WTC11 (cell line): ENCODE measurements around the gene CRTAP. TPM values are rescaled to one million over a fixed set of nuclear protein-coding genes. Genes with fewer than 3 reads are reported as not detected.

Experiments used
- ATAC-seq: fragments of 200-7000 bp; cut with Tn5 transposase; 2 replicates; pipeline ENCODE4 v1.10.0; 2021; ENCODE audit warnings: mild to moderate bottlenecking, moderate library complexity
- CTCF ChIA-PET: fragments of 300-600 bp; sonication (Branson Sonifier 250); formaldehyde crosslinking; loops from one replicate; lab custom pipeline; 2021; ENCODE audit warnings: antibody characterized with exemption; lab: Charles Lee
- POLR2A ChIA-PET: fragments of 350-600 bp; sonication (Branson Sonifier 250); formaldehyde crosslinking; loops from one replicate; lab custom pipeline; 2021; ENCODE audit warnings: antibody characterized with exemption; lab: Charles Lee
- DNase-seq: peaks from one replicate; pipeline ENCODE4 v3.0.0; 2021; ENCODE audit warnings: low spot score
- H3K27ac Mint-ChIP-seq: 2 replicates; pipeline ENCODE4 v1.8.0; 2021; ENCODE audit warnings: mixed read lengths
- H3K27me3 Mint-ChIP-seq: 2 replicates; pipeline ENCODE4 v1.8.0; 2021; ENCODE audit warnings: low read depth, mild to moderate bottlenecking, moderate library complexity, mixed read lengths
- H3K36me3 Mint-ChIP-seq: 2 replicates; pipeline ENCODE4 v1.8.0; 2021; ENCODE audit warnings: mixed read lengths
- H3K4me1 Mint-ChIP-seq: 2 replicates; pipeline ENCODE4 v1.8.0; 2022; ENCODE audit warnings: mixed read lengths
- H3K4me3 Mint-ChIP-seq: 2 replicates; pipeline ENCODE4 v1.8.0; 2021; ENCODE audit warnings: mild to moderate bottlenecking, moderate library complexity, mixed read lengths
- H3K9me3 Mint-ChIP-seq: 2 replicates; pipeline ENCODE4 v1.8.0; 2021; ENCODE audit warnings: mixed read lengths
- ATF1 ChIP-seq: sonication (generic); formaldehyde crosslinking; IDR thresholded peaks from 2 replicates; pipeline ENCODE4 v1.8.1; 2023; ENCODE audit warnings: mild to moderate bottlenecking, moderate library complexity, missing genetic modification reagents
- CREM ChIP-seq: sonication (generic); formaldehyde crosslinking; IDR thresholded peaks from 2 replicates; pipeline ENCODE4 v1.8.1; 2022; ENCODE audit warnings: mild to moderate bottlenecking, missing genetic modification reagents, moderate library complexity
- ESRRA ChIP-seq: sonication (generic); formaldehyde crosslinking; IDR thresholded peaks from 2 replicates; pipeline ENCODE4 v1.8.1; 2022; ENCODE audit warnings: mild to moderate bottlenecking, missing genetic modification reagents, borderline replicate concordance
- ETV6 ChIP-seq: sonication (generic); formaldehyde crosslinking; IDR thresholded peaks from 2 replicates; pipeline ENCODE4 v1.8.1; 2022; ENCODE audit warnings: mild to moderate bottlenecking, missing genetic modification reagents
- GRHL2 ChIP-seq: fragments of 250-450 bp; sonication (Bioruptor Pico); IDR thresholded peaks from 2 replicates; pipeline ENCODE4 v1.8.0; 2022; ENCODE audit warnings: mild to moderate bottlenecking, moderate library complexity; ENCODE audit not compliant: insufficient replicate concordance, severe bottlenecking
- IRF2 ChIP-seq: sonication (generic); formaldehyde crosslinking; IDR thresholded peaks from 2 replicates; pipeline ENCODE4 v1.8.0; 2022; ENCODE audit warnings: low read depth, missing genetic modification reagents, borderline replicate concordance
- JUN ChIP-seq: sonication (generic); formaldehyde crosslinking; IDR thresholded peaks from 2 replicates; pipeline ENCODE4 v1.8.0; 2023; ENCODE audit warnings: mild to moderate bottlenecking, missing genetic modification reagents
- MXD4 ChIP-seq: fragments of 250-450 bp; sonication (Bioruptor Pico); IDR thresholded peaks from 2 replicates; pipeline ENCODE4 v1.8.0; 2021; ENCODE audit warnings: mild to moderate bottlenecking, moderate library complexity, borderline replicate concordance
- NFATC4 ChIP-seq: fragments of 250-450 bp; sonication (Bioruptor Pico); IDR thresholded peaks from 2 replicates; pipeline ENCODE4 v1.9.0; 2021; ENCODE audit warnings: mild to moderate bottlenecking
- NR1H2 ChIP-seq: sonication (generic); formaldehyde crosslinking; IDR thresholded peaks from 2 replicates; pipeline ENCODE4 v1.9.0; 2021; ENCODE audit warnings: mild to moderate bottlenecking, moderate library complexity, missing genetic modification reagents
- OVOL2 ChIP-seq: fragments of 250-450 bp; sonication (Bioruptor Pico); IDR thresholded peaks from 2 replicates; pipeline ENCODE4 v1.9.0; 2021; ENCODE audit warnings: mild to moderate bottlenecking, borderline replicate concordance
- SOX15 ChIP-seq: fragments of 250-450 bp; sonication (Bioruptor Pico); IDR thresholded peaks from 2 replicates; pipeline ENCODE4 v1.9.0; 2021; ENCODE audit warnings: mild to moderate bottlenecking
- TCF7 ChIP-seq: sonication (generic); formaldehyde crosslinking; IDR thresholded peaks from 2 replicates; pipeline ENCODE4 v1.8.0; 2022; ENCODE audit warnings: mild to moderate bottlenecking, low read depth, missing genetic modification reagents, moderate library complexity
- TP53 ChIP-seq: sonication (generic); formaldehyde crosslinking; IDR thresholded peaks from 2 replicates; pipeline ENCODE4 v1.8.1; 2023; ENCODE audit warnings: mild to moderate bottlenecking, missing genetic modification reagents
- ZBTB21 ChIP-seq: sonication (generic); formaldehyde crosslinking; IDR thresholded peaks from 2 replicates; pipeline ENCODE4 v1.8.1; 2023; ENCODE audit warnings: mild to moderate bottlenecking, missing genetic modification reagents, borderline replicate concordance
- ZNF138 ChIP-seq: sonication (generic); formaldehyde crosslinking; conservative IDR thresholded peaks from 2 replicates; pipeline ENCODE4 v1.8.1; 2022; ENCODE audit warnings: mild to moderate bottlenecking, moderate library complexity, missing genetic modification reagents
- ZNF263 ChIP-seq: sonication (generic); formaldehyde crosslinking; IDR thresholded peaks from 2 replicates; pipeline ENCODE4 v1.8.1; 2022; ENCODE audit warnings: low read depth, mild to moderate bottlenecking, moderate library complexity, missing genetic modification reagents
- ZNF317 ChIP-seq: sonication (generic); formaldehyde crosslinking; IDR thresholded peaks from 2 replicates; pipeline ENCODE4 v1.8.1; 2023; ENCODE audit warnings: low read depth, mild to moderate bottlenecking, moderate library complexity, missing genetic modification reagents, borderline replicate concordance
- ZNF423 ChIP-seq: fragments of 250-450 bp; sonication (Bioruptor Pico); IDR thresholded peaks from 2 replicates; pipeline ENCODE4 v2.1.2; 2022; ENCODE audit warnings: mild to moderate bottlenecking, moderate library complexity
- ZNF671 ChIP-seq: fragments of 250-450 bp; sonication (Bioruptor Pico); IDR thresholded peaks from 2 replicates; pipeline ENCODE4 v1.8.0; 2021; ENCODE audit warnings: mild to moderate bottlenecking
- total RNA-seq: library from RNA; stranded (reverse); gene quantifications from 3 replicates; pipeline ENCODE4 v1.2.3, GENCODE V29; 2021
- TF ChIP-seq, protein P1 (sequence below): sonication (generic); formaldehyde crosslinking; IDR thresholded peaks from 2 replicates; pipeline ENCODE4 v1.8.0; 2022; ENCODE audit warnings: mild to moderate bottlenecking, missing genetic modification reagents
- TF ChIP-seq, protein P2 (sequence below): sonication (generic); formaldehyde crosslinking; IDR thresholded peaks from 2 replicates; pipeline ENCODE4 v1.8.0; 2022; ENCODE audit warnings: mild to moderate bottlenecking, missing genetic modification reagents
- TF ChIP-seq, protein P3 (sequence below): sonication (generic); formaldehyde crosslinking; IDR thresholded peaks from 2 replicates; pipeline ENCODE4 v1.8.1; 2022; ENCODE audit warnings: missing genetic modification reagents, borderline replicate concordance
- TF ChIP-seq, protein P4 (sequence below): sonication (generic); formaldehyde crosslinking; IDR thresholded peaks from 2 replicates; pipeline ENCODE4 v1.8.1; 2023; ENCODE audit warnings: mild to moderate bottlenecking, missing genetic modification reagents

CRTAP gene
- total RNA-seq, 1 experiment from 2014 or later: 156 TPM

DNA sequence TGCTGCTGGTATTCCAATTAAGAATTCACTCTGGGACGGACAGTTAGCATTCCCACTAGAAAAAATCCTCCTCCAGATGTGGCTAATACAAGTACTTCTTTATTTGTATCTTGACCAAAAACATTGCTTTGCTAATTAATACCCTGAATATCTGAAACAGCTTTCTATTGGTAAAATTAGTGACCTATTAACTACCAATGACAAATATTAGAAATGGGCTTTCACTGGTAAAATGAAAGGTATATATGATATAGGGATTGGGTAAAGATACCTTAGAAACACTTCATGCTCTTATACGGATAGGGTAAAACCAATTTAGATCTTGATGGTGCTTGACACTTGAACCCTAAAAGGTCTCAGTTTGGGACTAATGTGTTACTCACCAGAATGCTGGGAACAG is 52.3 kb downstream of the CRTAP start:
- Mint-ChIP-seq H3K9me3 (no peaks in the 10 kb centered on the region), H3K4me3 (no peak overlapping the region), H3K4me1 (no peaks in the 10 kb centered on the region), H3K27me3 (no peaks in the 10 kb centered on the region), H3K36me3 (no peaks in the 10 kb centered on the region), H3K27ac (no peak overlapping the region)
- no peak for TF ChIP-seq ZNF317 (CRISPR knock-in tag)
- TF ChIP-seq NR1H2: no peak
- TF ChIP-seq ZNF423: no peak
- TF ChIP-seq ZNF671 (CRISPR knock-in tag): no peak
- TF ChIP-seq OVOL2 (CRISPR knock-in tag): no peak
- TF ChIP-seq TCF7 (CRISPR knock-in tag): no peak
- no peak for TF ChIP-seq ZNF138 (CRISPR knock-in tag)
- no peak for TF ChIP-seq ZNF263 (CRISPR knock-in tag)
- no peak for TF ChIP-seq NFATC4 (CRISPR knock-in tag)
- TF ChIP-seq MXD4 (CRISPR knock-in tag): no peak
- no peak for TF ChIP-seq JUN (CRISPR knock-in tag)
- TF ChIP-seq SOX15 (CRISPR knock-in tag): no peak
- no peak for TF ChIP-seq ESRRA (CRISPR knock-in tag)
- no peak for TF ChIP-seq ZBTB21 (CRISPR knock-in tag)
- no peak for TF ChIP-seq TP53
- ChIA-PET CTCF (no interaction called here), POLR2A (no interaction called here)
- no peak for DNase-seq
- no peak for ATAC-seq

DNA sequence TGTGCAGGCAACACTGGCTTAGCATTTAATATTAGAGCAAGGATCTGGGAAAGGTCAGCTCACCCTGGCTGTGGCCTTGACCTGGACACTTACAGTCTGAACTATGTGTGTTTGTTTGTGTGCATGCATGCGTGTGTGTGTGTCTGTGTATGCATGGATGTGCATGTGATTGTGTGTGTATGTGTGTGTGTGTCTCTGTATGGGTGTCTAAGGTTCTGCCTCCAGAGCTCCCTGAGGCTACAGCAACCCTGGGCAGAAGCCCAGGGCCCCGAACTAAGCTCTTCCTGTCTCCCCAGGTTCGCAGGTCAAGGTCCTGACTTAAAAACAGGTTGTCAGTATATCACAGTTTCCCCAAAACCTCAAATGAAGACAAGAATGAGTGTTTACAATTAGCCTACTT is 53.5 kb downstream of the CRTAP start:
- Mint-ChIP-seq H3K4me3 (no peak overlapping the region), H3K27ac (no peak overlapping the region)
- POLR2A ChIA-PET: no interaction called here
- CTCF ChIA-PET: interaction anchor here (0.6 to 1.8 kb wide), 5 partner anchors 23 to 206 kb away, joined by 3 to 10 read pairs (median 4); no protein-coding TSS in a partner anchor
- TF ChIP-seq, protein P1, sequence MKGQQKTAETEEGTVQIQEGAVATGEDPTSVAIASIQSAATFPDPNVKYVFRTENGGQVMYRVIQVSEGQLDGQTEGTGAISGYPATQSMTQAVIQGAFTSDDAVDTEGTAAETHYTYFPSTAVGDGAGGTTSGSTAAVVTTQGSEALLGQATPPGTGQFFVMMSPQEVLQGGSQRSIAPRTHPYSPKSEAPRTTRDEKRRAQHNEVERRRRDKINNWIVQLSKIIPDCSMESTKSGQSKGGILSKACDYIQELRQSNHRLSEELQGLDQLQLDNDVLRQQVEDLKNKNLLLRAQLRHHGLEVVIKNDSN (CRISPR knock-in tag): no peak
- TF ChIP-seq GRHL2 (CRISPR knock-in tag): no peak
- no peak for TF ChIP-seq NR1H2
- no peak for TF ChIP-seq ATF1
- TF ChIP-seq ETV6 (CRISPR knock-in tag): no peak
- TF ChIP-seq, protein P2, sequence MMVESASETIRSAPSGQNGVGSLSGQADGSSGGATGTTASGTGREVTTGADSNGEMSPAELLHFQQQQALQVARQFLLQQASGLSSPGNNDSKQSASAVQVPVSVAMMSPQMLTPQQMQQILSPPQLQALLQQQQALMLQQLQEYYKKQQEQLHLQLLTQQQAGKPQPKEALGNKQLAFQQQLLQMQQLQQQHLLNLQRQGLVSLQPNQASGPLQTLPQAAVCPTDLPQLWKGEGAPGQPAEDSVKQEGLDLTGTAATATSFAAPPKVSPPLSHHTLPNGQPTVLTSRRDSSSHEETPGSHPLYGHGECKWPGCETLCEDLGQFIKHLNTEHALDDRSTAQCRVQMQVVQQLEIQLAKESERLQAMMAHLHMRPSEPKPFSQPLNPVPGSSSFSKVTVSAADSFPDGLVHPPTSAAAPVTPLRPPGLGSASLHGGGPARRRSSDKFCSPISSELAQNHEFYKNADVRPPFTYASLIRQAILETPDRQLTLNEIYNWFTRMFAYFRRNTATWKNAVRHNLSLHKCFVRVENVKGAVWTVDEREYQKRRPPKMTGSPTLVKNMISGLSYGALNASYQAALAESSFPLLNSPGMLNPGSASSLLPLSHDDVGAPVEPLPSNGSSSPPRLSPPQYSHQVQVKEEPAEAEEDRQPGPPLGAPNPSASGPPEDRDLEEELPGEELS (CRISPR knock-in tag): no peak
- no peak for TF ChIP-seq CREM (CRISPR knock-in tag)
- TF ChIP-seq, protein P3, sequence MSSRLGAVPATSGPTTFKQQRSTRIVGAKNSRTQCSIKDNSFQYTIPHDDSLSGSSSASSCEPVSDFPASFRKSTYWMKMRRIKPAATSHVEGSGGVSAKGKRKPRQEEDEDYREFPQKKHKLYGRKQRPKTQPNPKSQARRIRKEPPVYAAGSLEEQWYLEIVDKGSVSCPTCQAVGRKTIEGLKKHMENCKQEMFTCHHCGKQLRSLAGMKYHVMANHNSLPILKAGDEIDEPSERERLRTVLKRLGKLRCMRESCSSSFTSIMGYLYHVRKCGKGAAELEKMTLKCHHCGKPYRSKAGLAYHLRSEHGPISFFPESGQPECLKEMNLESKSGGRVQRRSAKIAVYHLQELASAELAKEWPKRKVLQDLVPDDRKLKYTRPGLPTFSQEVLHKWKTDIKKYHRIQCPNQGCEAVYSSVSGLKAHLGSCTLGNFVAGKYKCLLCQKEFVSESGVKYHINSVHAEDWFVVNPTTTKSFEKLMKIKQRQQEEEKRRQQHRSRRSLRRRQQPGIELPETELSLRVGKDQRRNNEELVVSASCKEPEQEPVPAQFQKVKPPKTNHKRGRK: no peak
- TF ChIP-seq IRF2 (CRISPR knock-in tag): no peak
- TF ChIP-seq, protein P4, sequence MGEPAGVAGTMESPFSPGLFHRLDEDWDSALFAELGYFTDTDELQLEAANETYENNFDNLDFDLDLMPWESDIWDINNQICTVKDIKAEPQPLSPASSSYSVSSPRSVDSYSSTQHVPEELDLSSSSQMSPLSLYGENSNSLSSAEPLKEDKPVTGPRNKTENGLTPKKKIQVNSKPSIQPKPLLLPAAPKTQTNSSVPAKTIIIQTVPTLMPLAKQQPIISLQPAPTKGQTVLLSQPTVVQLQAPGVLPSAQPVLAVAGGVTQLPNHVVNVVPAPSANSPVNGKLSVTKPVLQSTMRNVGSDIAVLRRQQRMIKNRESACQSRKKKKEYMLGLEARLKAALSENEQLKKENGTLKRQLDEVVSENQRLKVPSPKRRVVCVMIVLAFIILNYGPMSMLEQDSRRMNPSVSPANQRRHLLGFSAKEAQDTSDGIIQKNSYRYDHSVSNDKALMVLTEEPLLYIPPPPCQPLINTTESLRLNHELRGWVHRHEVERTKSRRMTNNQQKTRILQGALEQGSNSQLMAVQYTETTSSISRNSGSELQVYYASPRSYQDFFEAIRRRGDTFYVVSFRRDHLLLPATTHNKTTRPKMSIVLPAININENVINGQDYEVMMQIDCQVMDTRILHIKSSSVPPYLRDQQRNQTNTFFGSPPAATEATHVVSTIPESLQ (CRISPR knock-in tag): no peak
- TF ChIP-seq, all 79 proteins: peak for 0
- no peaks in the 10 kb centered on the region for H3K27me3 Mint-ChIP-seq
- DNase-seq (no peak), ATAC-seq (no peak)
- H3K36me3 Mint-ChIP-seq: no peaks in the 10 kb centered on the region
- no peaks in the 10 kb centered on the region for H3K9me3 Mint-ChIP-seq
- H3K4me1 Mint-ChIP-seq: no peaks in the 10 kb centered on the region
